ENCODE data around the gene TEX2.

Gene TEX2

GRCh38 chr17:64145751-64146417 is 117.2 kb downstream of the TEX2 start:
- DNase-seq (ENCODE audit: low spot score): peak; percentile 99

GRCh38 chr17:64145375-64145750 is 117.7 kb downstream of the TEX2 start:
- DNase-seq (ENCODE audit: low spot score): no peak

- DNase-seq (ENCODE audit: low spot score): no peak
Observed at GRCh38 chr17:64139542-64139941, 123.5 kb downstream of the TEX2 start.

DNA sequence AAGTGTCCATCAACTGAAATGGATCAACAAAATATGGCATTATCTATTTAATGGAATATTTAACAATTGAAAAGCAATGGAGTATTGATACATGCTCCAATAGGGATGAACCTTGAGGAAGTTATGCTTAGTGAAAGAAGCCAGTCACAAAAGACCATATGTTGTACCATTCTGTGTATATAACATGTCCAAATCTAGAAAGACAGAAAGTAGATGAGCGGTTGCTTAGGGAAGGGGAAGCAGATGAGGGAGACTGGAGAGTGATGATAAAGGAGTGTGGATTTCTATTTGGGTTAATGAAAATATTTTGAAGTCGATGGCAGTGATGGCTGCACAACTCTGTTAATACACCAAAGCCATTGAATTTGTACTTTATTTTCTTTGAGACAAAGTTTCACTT is 124.6 kb downstream of the TEX2 start:
- no peak for DNase-seq (ENCODE audit: low spot score)

DNA sequence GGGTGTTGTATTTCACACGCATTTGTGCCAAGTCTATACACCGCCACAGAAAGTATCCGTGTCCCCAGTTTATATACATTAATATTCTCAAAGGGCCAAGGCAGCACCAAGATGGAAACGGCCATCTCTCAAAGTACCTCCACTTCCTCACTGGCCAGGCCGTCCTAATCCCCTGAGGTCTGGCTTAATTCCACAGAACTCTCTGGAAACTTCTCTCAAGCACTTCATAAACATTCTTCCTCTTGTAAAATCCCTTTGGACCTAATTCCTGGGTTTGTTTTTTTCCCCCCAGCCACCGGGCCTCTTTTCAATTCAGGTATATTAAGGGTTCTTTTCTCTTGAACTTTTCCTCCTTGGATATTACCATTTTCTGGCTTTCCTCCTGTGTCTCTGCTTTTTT is 128.1 kb downstream of the TEX2 start:
- DNase-seq (ENCODE audit: low spot score): no peak

- DNase-seq (ENCODE audit: low spot score): no peak
Observed at GRCh38 chr17:64134216-64134970, 128.7 kb downstream of the TEX2 start.

DNA sequence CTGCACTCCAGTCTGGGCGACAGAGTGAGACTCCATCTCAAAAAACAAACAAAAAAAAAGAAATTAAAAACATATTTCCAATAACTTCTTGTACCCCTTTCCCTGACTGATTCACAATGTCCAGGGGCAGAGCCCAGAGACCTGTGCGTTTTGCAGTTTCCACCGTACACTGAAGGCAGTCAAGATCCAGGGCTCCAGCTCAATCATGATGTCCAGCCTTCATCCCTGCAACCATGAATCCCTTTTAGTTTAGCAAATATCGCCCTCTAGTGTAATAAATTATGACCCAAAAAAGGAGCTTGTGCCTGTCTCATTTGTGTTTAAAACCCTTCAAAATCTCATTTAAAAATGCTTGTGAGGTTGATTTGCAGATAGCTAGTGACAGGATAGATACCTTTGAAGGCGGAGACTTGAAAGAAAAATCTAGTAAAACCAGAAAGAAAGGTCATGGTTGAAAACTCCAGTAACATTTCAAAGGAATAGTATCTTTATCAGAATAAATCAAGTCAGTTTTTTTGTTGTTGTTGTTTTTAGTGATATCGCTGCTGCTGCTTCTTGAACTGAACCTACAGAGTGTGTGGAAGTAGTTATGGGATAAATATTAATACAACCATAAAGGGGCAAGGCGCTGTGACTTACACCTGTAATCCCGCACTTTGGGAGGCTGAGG is 129.4 kb downstream of the TEX2 start:
- DNase-seq (ENCODE audit: low spot score): peak; percentile 75

DNA sequence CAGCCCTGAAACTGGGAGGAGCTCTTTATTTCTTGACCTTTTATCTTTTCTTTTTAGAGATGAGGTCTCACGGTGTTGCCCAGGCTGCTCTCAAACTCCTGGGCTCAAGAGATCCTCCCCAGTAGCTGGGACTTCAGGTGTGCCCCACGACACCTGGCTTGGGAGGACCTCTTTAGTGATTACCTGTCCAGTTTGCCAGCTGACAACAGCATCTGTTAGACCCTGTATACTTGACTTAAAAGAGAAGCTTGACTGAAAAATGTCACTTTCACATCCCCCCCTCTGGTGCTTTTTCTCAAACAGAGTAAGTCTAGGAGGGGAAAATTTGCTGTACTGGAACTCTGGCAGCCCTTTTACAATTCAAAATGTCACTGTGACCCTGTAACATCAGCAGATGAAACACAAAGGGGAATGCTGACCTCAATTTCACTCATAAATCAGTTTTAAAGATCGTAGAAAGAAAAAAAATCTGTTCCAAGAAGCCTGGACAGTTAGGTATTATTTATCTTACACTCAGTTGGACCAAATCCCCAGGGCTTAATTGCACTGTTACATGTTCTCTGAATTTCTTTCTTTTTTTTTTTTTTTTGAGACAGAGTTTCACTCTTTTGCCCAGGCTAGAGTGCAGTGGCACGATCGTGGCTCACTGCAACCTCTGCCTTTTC is 131.3 kb downstream of the TEX2 start:
- DNase-seq (ENCODE audit: low spot score): no peak

GRCh38 chr17:64130559-64131001 is 132.5 kb downstream of the TEX2 start:
- peak; percentile 72 for DNase-seq (ENCODE audit: low spot score)

GRCh38 chr17:64129765-64130558 is 133.1 kb downstream of the TEX2 start, which contains the start of gene ERN1:
TSS of gene ERN1 (minus strand) at chr17:64130144. CDS start at chr17:64130029, 115 bp downstream.
- peak; percentile 94 for DNase-seq (ENCODE audit: low spot score)

DNA sequence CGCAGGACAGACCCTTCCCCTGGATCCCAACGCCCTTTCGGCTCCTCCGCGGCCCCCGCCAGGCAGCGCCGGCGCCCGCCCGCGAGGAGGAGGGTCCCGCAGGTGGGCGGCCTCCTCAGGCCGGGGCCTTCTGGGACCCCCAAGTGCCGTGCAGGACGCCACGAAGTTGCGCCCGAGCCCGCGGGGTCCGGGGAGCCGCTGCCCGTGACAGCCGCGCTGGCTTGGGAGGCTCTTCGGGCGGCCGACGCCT is 133.6 kb downstream of the TEX2 start:
- DNase-seq (ENCODE audit: low spot score): no peak

GRCh38 chr17:64128787-64129514 is 134.1 kb downstream of the TEX2 start:
- DNase-seq (ENCODE audit: low spot score): no peak

DNA sequence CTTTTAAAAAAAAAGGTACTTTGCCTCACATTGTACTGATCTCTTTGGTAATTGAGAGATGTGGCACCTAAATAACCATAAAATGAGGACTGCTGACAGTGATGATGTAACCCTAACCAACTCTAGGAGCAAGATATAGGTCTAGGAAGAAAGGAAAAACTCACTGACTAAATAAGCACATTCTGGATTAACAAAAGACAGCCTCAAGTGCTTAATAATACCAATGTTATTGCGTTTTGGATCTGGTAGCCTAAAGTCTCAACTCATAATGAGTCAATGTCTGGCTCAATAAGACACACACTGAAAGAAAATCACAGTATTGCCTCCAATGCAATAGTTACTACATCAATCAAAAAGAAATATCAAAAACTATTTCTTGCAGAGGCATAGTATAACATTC is 136.1 kb downstream of the TEX2 start:
- no peak for DNase-seq (ENCODE audit: low spot score)

- no peak for DNase-seq (ENCODE audit: low spot score)
Observed at GRCh38 chr17:64125937-64126336, 137.1 kb downstream of the TEX2 start.

GRCh38 chr17:64124609-64125008 is 138.5 kb downstream of the TEX2 start:
- no peak for DNase-seq (ENCODE audit: low spot score)

- DNase-seq (ENCODE audit: low spot score): no peak
Observed at GRCh38 chr17:64123114-64123513, 139.9 kb downstream of the TEX2 start.

- DNase-seq (ENCODE audit: low spot score): peak; percentile 70
Observed at GRCh38 chr17:64120972-64121786, 141.9 kb downstream of the TEX2 start.

GRCh38 chr17:64120159-64120810 is 142.8 kb downstream of the TEX2 start:
- DNase-seq (ENCODE audit: low spot score): peak; percentile 52

All from activated CD4-positive, alpha-beta T cell treated with anti-CD3 and anti-CD28 coated beads, Interleukin-2, Interleukin-4, amounts not matched to agents 100 ng/mL and 50 ng/mL, durations not matched to agents 16 hours and 8 hours (primary cell).